Adrenal gland (tissue), 5 donors: ENCODE measurements around the gene PDIK1L.

Experiments
- CTCF ChIP-seq, 6 experiments: fragments of 450-650 bp in 4 of 6; fragments of 200-600 bp in 2 of 6; sonication (generic) in 1 of 6; IDR thresholded peaks; 1 replicate in 5 of 6; 2 replicates in 1 of 6; pipeline versions ENCODE4 v1.5.1 to v1.8.0; 2016 to 2021; ENCODE audit warnings: antibody characterized with exemption in 6 of 6, mild to moderate bottlenecking in 2 of 6, moderate library complexity in 1 of 6
- POLR2A ChIP-seq, 2 donors: fragments of 450-650 bp; IDR thresholded peaks; one replicate each; pipeline ENCODE4 v1.6.1; 2017; ENCODE audit warnings: antibody characterized with exemption in 2 of 2, mild to moderate bottlenecking in 2 of 2, moderate library complexity in 1 of 2
- donor health status: DM: no; HTN: no; CAD: no.

- no peak for TF ChIP-seq POLR2A (IDR thresholded peaks at IDR 0.05)
- TF ChIP-seq CTCF (IDR thresholded peaks at IDR 0.05) = no peak
Observed at GRCh38 chr1:26072305-26072704, 39.3 kb upstream of the PDIK1L start.
